PC-9 (cell line): Measurements from ENCODE around the gene NAPSA. TPM values are rescaled to one million over a fixed set of nuclear protein-coding genes. Genes with fewer than 3 reads are reported as not detected.

Experiments
- BruUV-seq: library from RNA; stranded (reverse); fragments of 400-500 nt; replicated peaks from 2 replicates; lab custom pipeline; 2021; lab: Mats Ljungman, UMichigan
- CTCF ChIA-PET: fragments of 300-600 bp; sonication (Branson Sonifier 250); formaldehyde crosslinking; loops from one replicate; lab custom pipeline; 2022; ENCODE audit warnings: antibody characterized with exemption; lab: Charles Lee
- POLR2A ChIA-PET: fragments of 300-600 bp; sonication (Branson Sonifier 250); formaldehyde crosslinking; loops from one replicate; lab custom pipeline; 2022; ENCODE audit warnings: antibody characterized with exemption; ENCODE audit not compliant: unreplicated experiment; lab: Charles Lee
- DNase-seq, 2 experiments: peaks; one replicate each; pipeline versions ENCODE4 v3.0.0 to v3.0.0-alpha.2; 2015 to 2022; ENCODE audit warnings: mixed read lengths in 1 of 2
- H2AFZ ChIP-seq: fragments of 200-600 bp; sonication (generic); 2 replicates; pipeline ENCODE4 v1.8.1; 2017; ENCODE audit warnings: antibody characterized with exemption
- H3F3A ChIP-seq: fragments of 200-600 bp; sonication (generic); 2 replicates; pipeline ENCODE4 v1.8.1; 2017; ENCODE audit warnings: antibody characterized with exemption, mild to moderate bottlenecking, low read depth; ENCODE audit not compliant: insufficient read depth
- H3K27ac ChIP-seq: fragments of 200-600 bp; sonication (generic); 2 replicates; pipeline ENCODE4 v1.6.1; 2016; ENCODE audit warnings: mixed run types
- H3K27me3 ChIP-seq: fragments of 200-600 bp; sonication (generic); 2 replicates; pipeline ENCODE4 v1.6.1; 2016; ENCODE audit warnings: low read depth, mixed run types; ENCODE audit not compliant: insufficient read depth
- H3K36me3 ChIP-seq: fragments of 200-600 bp; sonication (generic); 2 replicates; pipeline ENCODE4 v1.6.1; 2016; ENCODE audit warnings: low read depth, mixed run types
- H3K4me1 ChIP-seq: fragments of 200-600 bp; sonication (generic); replicated peaks from 2 replicates; pipeline ENCODE4 v1.6.1; 2016; ENCODE audit warnings: mixed run types; ENCODE audit not compliant: insufficient read depth
- H3K4me2 ChIP-seq: fragments of 200-600 bp; sonication (generic); 2 replicates; pipeline ENCODE4 v1.6.1; 2017; ENCODE audit warnings: mixed run types
- H3K4me3 ChIP-seq: fragments of 200-600 bp; sonication (generic); 2 replicates; pipeline ENCODE4 v1.6.1; 2016; ENCODE audit warnings: mixed run types
- H3K79me2 ChIP-seq: fragments of 200-600 bp; sonication (generic); 2 replicates; pipeline ENCODE4 v1.6.1; 2017; ENCODE audit warnings: low read depth, mixed run types
- H3K9me2 ChIP-seq: fragments of 200-600 bp; sonication (generic); 2 replicates; pipeline ENCODE4 v1.8.1; 2017; ENCODE audit warnings: mild to moderate bottlenecking; ENCODE audit not compliant: insufficient read depth
- H3K9me3 ChIP-seq: fragments of 200-600 bp; sonication (generic); 2 replicates; pipeline ENCODE4 v1.8.1; 2016; ENCODE audit warnings: low read depth; ENCODE audit not compliant: insufficient read depth
- H4K20me1 ChIP-seq: fragments of 200-600 bp; sonication (generic); 2 replicates; pipeline ENCODE4 v1.8.1; 2017; ENCODE audit not compliant: insufficient read depth
- EZH2 ChIP-seq: fragments of 200-600 bp; sonication (generic); IDR thresholded peaks from 2 replicates; pipeline ENCODE4 v1.8.0; 2017; ENCODE audit warnings: antibody characterized with exemption, low read depth
- intact Hi-C: fragments of 100-400 bp; cut with micrococcal nuclease; formaldehyde crosslinking; loops from one replicate; pipeline ENCODE4 v1.10.0; 2022; ENCODE audit not compliant: unreplicated experiment
- total RNA-seq: library from RNA; stranded (reverse); gene quantifications from 2 replicates; pipeline ENCODE4 v1.2.3, GENCODE V29; 2021
- TF ChIP-seq, protein P1 (sequence below): fragments of 200-600 bp; sonication (generic); conservative IDR thresholded peaks from 2 replicates; pipeline ENCODE4 v1.6.1; 2017; ENCODE audit warnings: mixed run types, antibody characterized with exemption, mild to moderate bottlenecking, moderate library complexity

The NAPSA gene
- total RNA-seq, 1 experiment from 2014 or later, result 1.7 TPM

DNA sequence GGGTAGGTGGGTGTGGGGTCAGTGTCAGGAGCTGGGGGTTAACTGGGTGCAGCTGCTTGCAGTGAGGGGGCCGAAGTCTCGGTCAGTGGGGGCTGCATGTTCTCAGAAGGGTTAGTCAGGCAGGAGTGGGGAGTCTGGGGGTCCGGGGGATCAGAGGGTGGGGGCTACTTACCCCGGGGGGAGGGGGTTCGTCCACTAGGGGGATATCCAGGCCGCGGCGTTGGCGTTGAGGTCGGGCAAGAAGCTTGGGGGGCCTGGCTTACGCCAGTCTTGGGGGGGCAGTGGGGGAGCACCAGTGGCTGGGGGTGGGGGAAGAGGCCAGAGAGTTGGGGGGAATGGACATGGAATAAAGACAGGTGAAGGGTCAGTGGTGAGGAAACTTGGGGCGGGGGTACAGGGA is 45.4 kb downstream of the NAPSA start:
- no peaks in the 10 kb centered on the region for H3K9me2 ChIP-seq
- no peaks in the 10 kb centered on the region for H3K36me3 ChIP-seq
- ChIA-PET POLR2A (no interaction called here), CTCF (no interaction called here)
- no peak overlapping the region for H3K27ac ChIP-seq
- H4K20me1 ChIP-seq, result peaks cover 8% of the 10 kb centered on the region
- BruUV-seq, result no TSS peak
- no peak overlapping the region for H3K4me2 ChIP-seq
- peaks cover 5% of the 10 kb centered on the region; the same call in 1 of the 2 replicates for H3F3A ChIP-seq
- no peak overlapping the region for H3K4me3 ChIP-seq
- H3K9me3 ChIP-seq, result no peaks in the 10 kb centered on the region
- no peaks in the 10 kb centered on the region for H3K79me2 ChIP-seq
- intact Hi-C loops, result no loop called here
- H3K27me3 ChIP-seq, result peaks cover 27% of the 10 kb centered on the region
- DNase-seq, result no peak
- no peaks in the 10 kb centered on the region for H3K4me1 ChIP-seq
- TF ChIP-seq, protein P1, sequence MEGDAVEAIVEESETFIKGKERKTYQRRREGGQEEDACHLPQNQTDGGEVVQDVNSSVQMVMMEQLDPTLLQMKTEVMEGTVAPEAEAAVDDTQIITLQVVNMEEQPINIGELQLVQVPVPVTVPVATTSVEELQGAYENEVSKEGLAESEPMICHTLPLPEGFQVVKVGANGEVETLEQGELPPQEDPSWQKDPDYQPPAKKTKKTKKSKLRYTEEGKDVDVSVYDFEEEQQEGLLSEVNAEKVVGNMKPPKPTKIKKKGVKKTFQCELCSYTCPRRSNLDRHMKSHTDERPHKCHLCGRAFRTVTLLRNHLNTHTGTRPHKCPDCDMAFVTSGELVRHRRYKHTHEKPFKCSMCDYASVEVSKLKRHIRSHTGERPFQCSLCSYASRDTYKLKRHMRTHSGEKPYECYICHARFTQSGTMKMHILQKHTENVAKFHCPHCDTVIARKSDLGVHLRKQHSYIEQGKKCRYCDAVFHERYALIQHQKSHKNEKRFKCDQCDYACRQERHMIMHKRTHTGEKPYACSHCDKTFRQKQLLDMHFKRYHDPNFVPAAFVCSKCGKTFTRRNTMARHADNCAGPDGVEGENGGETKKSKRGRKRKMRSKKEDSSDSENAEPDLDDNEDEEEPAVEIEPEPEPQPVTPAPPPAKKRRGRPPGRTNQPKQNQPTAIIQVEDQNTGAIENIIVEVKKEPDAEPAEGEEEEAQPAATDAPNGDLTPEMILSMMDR, result no peak
- TF ChIP-seq EZH2, result no peak
- H2AFZ ChIP-seq, result no peak overlapping the region

GRCh38 chr19:50319156-50319555 is 46.3 kb downstream of the NAPSA start:
- Histone ChIP-seq H3K4me2 (no peak overlapping the region), H3K9me2 (no peaks in the 10 kb centered on the region), H3K36me3 (no peaks in the 10 kb centered on the region), H3K27ac (no peak overlapping the region), H3K79me2 (no peaks in the 10 kb centered on the region), H4K20me1 (peaks cover 2% of the 10 kb centered on the region; the same call in 1 of the 2 replicates), H3K4me1 (0 out of 2 replicates have a peak, but pooled peaks cover 3% of the 10 kb centered on the region), H3F3A (peaks cover 3% of the 10 kb centered on the region; the same call in 1 of the 2 replicates), H3K27me3 (peaks cover 27% of the 10 kb centered on the region), H3K4me3 (no peak overlapping the region), H2AFZ (no peak overlapping the region), H3K9me3 (no peaks in the 10 kb centered on the region)
- TF ChIP-seq, protein P1, result no peak
- TF ChIP-seq EZH2, result no peak
- CTCF ChIA-PET, result no interaction called here
- no TSS peak for BruUV-seq
- POLR2A ChIA-PET, result no interaction called here
- intact Hi-C loops, result no loop called here
- DNase-seq, result no peak

DNA sequence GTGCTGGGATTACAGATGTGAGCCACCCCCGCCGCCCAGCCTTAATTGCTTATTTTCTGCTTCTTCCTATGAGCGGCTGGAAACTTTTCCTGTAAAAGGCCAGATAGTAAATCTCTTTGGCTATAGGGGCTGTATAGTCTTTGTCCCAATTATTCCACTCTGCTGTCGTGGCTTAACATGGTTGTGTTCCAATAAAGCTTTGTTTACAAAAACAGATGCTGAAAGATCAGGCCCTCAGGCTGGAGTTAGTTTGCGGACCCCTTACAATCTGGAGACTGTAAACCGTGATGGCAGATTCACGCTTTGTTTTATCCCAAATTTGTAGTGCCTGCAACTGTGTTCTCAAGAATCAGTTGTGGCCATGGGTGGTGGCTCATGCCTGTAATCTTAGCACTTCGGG is 47.0 kb downstream of the NAPSA start:
- intact Hi-C loops, result no loop called here

More for the DNA sequence above, 47.0 kb downstream of the NAPSA start:
- Histone ChIP-seq H3K79me2 (no peaks in the 10 kb centered on the region), H3K4me3 (no peak overlapping the region), H3F3A (peaks cover 4% of the 10 kb centered on the region; the same call in 1 of the 2 replicates), H2AFZ (no peak overlapping the region), H3K4me2 (no peak overlapping the region), H3K27ac (no peak overlapping the region), H3K4me1 (0 out of 2 replicates have a peak, but pooled peaks cover 3% of the 10 kb centered on the region), H3K9me3 (no peaks in the 10 kb centered on the region), H3K36me3 (no peaks in the 10 kb centered on the region), H3K27me3 (peaks cover 22% of the 10 kb centered on the region), H4K20me1 (no peaks in the 10 kb centered on the region; the same call in 1 of the 2 replicates), H3K9me2 (no peaks in the 10 kb centered on the region)
- DNase-seq, result no peak
- TF ChIP-seq, protein P1, result no peak
- no peak for TF ChIP-seq EZH2
- BruUV-seq, result no TSS peak
- ChIA-PET POLR2A (no interaction called here), CTCF (no interaction called here)
